ENCODE results near the gene TYW5. TPM values are rescaled to one million over a fixed set of nuclear protein-coding genes. Genes with fewer than 3 reads are reported as not detected.

Gene TYW5
- total and polyA plus RNA-seq, 4 donors, result 3.3 to 18.8 (median 4.9) TPM

DNA sequence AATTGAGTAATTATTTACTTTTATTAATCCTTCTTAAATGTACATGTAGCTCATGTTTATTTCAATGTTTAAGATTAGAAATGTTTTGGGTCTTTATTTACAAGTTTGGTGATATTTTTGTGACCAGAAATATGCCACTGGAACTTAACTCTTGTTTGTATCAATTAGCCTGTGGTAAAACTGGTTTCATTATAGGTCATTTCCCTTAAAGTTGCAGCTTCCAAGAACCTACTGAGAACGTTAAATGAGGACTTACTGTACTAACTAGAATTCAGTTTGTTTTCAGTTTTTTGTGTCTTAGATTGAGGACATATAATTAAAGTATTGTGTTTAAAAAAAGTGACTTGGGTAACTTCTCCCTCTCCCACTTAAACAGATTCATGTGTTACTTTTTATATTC lies 4.3 kb downstream of the TYW5 start:
- H3K9ac ChIP-seq (ENCODE audit: insufficient read depth in 1 of 2, low read length in 2 of 2), result no peak overlapping the region
- H3K4me3 ChIP-seq, result no peak overlapping the region
- 57 to 80% methylated on average over 1 of the region's 1 CpG for WGBS, 2 donors
- H3K27me3 ChIP-seq (ENCODE audit: control insufficient read depth in 3 of 3, insufficient read depth in 3 of 3, low read length in 2 of 3), result no peaks in the 10 kb centered on the region
- no peaks in the 10 kb centered on the region for H3K9me3 ChIP-seq (ENCODE audit: control insufficient read depth in 4 of 4, insufficient read depth in 3 of 4, low read length in 3 of 4)
- peaks cover 0 to 10% (median 5%) of the 10 kb centered on the region in 5 donors for H3K4me1 ChIP-seq (ENCODE audit: control insufficient read depth in 5 of 5, insufficient read depth in 5 of 5, low read length in 5 of 5)
- peaks cover 0 to 25% (median 4%) of the 10 kb centered on the region in 4 donors for H3K36me3 ChIP-seq (ENCODE audit: control insufficient read depth in 4 of 4, insufficient read depth in 4 of 4, low read length in 4 of 4)
- no peak for TF ChIP-seq CTCF (IDR thresholded peaks at IDR 0.05; ENCODE audit: control extremely low read depth, extremely low read depth)
- DNase-seq, result no peak
- no peak overlapping the region for H3K27ac ChIP-seq (ENCODE audit: low read depth in 1 of 2, low read length in 1 of 2)
- ATAC-seq (ENCODE audit: insufficient read depth, low FRiP score), result no peak

DNA sequence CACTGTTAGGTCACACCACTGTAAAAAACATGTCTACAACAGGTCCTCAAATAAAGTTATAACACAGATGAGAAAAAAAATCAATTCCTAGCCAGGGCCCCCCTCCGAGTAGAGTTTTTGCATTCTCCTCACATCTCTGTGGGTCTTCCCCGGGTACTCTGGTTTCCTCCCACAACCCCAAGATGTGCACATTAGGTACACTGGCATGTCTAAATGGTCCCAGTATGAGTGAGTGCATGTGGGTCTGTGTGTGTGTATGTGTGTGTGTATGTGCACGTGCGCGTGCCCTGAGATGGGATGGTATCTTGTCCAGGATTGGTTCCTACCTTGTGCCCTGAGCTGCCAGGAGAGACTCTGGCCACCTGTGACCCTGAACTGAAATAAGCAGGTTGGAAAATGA lies 4.9 kb downstream of the TYW5 start:
- WGBS, 2 donors, result 93 to 98% methylated on average over 5 of the region's 5 CpGs
- DNase-seq, result no peak
- H3K9me3 ChIP-seq (ENCODE audit: control insufficient read depth in 4 of 4, insufficient read depth in 3 of 4, low read length in 3 of 4), result no peaks in the 10 kb centered on the region
- no peak for ATAC-seq (ENCODE audit: insufficient read depth, low FRiP score)
- H3K4me3 ChIP-seq, result no peak overlapping the region
- peaks cover 0 to 10% (median 5%) of the 10 kb centered on the region in 5 donors for H3K4me1 ChIP-seq (ENCODE audit: control insufficient read depth in 5 of 5, insufficient read depth in 5 of 5, low read length in 5 of 5)
- peaks cover 5 to 31% (median 7%) of the 10 kb centered on the region in 4 donors for H3K36me3 ChIP-seq (ENCODE audit: control insufficient read depth in 4 of 4, insufficient read depth in 4 of 4, low read length in 4 of 4)
- H3K27ac ChIP-seq (ENCODE audit: low read depth in 1 of 2, low read length in 1 of 2), result no peak overlapping the region
- no peak overlapping the region for H3K9ac ChIP-seq (ENCODE audit: insufficient read depth in 1 of 2, low read length in 2 of 2)
- TF ChIP-seq CTCF (IDR thresholded peaks at IDR 0.05; ENCODE audit: control extremely low read depth, extremely low read depth), result no peak
- no peaks in the 10 kb centered on the region for H3K27me3 ChIP-seq (ENCODE audit: control insufficient read depth in 3 of 3, insufficient read depth in 3 of 3, low read length in 2 of 3)

DNA sequence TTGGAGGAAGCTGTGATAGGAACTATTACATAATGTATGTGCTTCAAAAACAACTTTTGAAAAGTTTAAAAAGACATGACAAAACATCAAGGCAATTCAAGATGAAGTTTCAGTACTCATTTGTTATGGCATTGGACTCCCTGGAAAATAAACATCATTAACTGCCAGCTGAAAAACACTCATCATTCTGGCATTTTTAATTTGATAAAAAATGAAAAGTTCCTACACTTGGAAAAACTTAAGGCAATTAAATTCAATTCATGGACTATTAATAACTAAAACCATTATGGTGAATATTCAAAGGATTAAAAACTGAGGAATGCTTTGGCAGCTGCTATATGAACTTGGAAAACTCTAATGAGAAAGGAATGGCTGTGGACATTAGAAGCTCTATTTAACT lies 8.5 kb downstream of the TYW5 start:
- Histone ChIP-seq H3K27me3 (ENCODE audit: control insufficient read depth in 3 of 3, insufficient read depth in 3 of 3, low read length in 2 of 3) (no peaks in the 10 kb centered on the region), H3K36me3 (ENCODE audit: control insufficient read depth in 4 of 4, insufficient read depth in 4 of 4, low read length in 4 of 4) (peaks cover 8 to 34% (median 12%) of the 10 kb centered on the region in 4 donors), H3K4me3 (no peak overlapping the region), H3K9ac (ENCODE audit: insufficient read depth in 1 of 2, low read length in 2 of 2) (no peak overlapping the region), H3K4me1 (ENCODE audit: control insufficient read depth in 5 of 5, insufficient read depth in 5 of 5, low read length in 5 of 5) (no peaks in the 10 kb centered on the region), H3K27ac (ENCODE audit: low read depth in 1 of 2, low read length in 1 of 2) (no peak overlapping the region), H3K9me3 (ENCODE audit: control insufficient read depth in 4 of 4, insufficient read depth in 3 of 4, low read length in 3 of 4) (no peaks in the 10 kb centered on the region)
- no peak for DNase-seq
- ATAC-seq (ENCODE audit: insufficient read depth, low FRiP score), result no peak
- TF ChIP-seq CTCF (IDR thresholded peaks at IDR 0.05; ENCODE audit: control extremely low read depth, extremely low read depth), result no peak

GRCh38 chr2:199946196-199946595 lies 9.1 kb downstream of the TYW5 start:
- no peak overlapping the region for H3K27ac ChIP-seq (ENCODE audit: low read depth in 1 of 2, low read length in 1 of 2)
- DNase-seq, result no peak
- no peaks in the 10 kb centered on the region for H3K27me3 ChIP-seq (ENCODE audit: control insufficient read depth in 3 of 3, insufficient read depth in 3 of 3, low read length in 2 of 3)
- H3K36me3 ChIP-seq (ENCODE audit: control insufficient read depth in 4 of 4, insufficient read depth in 4 of 4, low read length in 4 of 4), result peaks cover 8 to 34% (median 12%) of the 10 kb centered on the region in 4 donors
- no peaks in the 10 kb centered on the region for H3K9me3 ChIP-seq (ENCODE audit: control insufficient read depth in 4 of 4, insufficient read depth in 3 of 4, low read length in 3 of 4)
- no peak overlapping the region for H3K4me3 ChIP-seq
- 36 to 90% methylated on average over 1 of the region's 1 CpG for WGBS, 2 donors
- no peak for ATAC-seq (ENCODE audit: insufficient read depth, low FRiP score)
- no peak for TF ChIP-seq CTCF (IDR thresholded peaks at IDR 0.05; ENCODE audit: control extremely low read depth, extremely low read depth)
- no peak overlapping the region for H3K9ac ChIP-seq (ENCODE audit: insufficient read depth in 1 of 2, low read length in 2 of 2)
- H3K4me1 ChIP-seq (ENCODE audit: control insufficient read depth in 5 of 5, insufficient read depth in 5 of 5, low read length in 5 of 5), result no peaks in the 10 kb centered on the region

All from lung (tissue), 12 donors.